SK-N-SH treated with all-trans-retinoic acid at 6 μM for 48 hours (cell line): ENCODE results near the gene FHDC1.

Source experiments
- ATAC-seq: fragments of 200-7000 bp; cut with Tn5 transposase; 3 replicates; pipeline ENCODE4 v1.9.1; 2020; ENCODE audit warnings: mild to moderate bottlenecking, moderate library complexity
- ARNTL ChIP-seq: fragments of 450-650 bp; formaldehyde crosslinking; IDR thresholded peaks from 2 replicates; pipeline ENCODE4 v1.5.0; 2020; ENCODE audit warnings: low read depth, mild to moderate bottlenecking, moderate library complexity, borderline replicate concordance
- CREB5 ChIP-seq: fragments of 250-450 bp; sonication (Bioruptor Pico); IDR thresholded peaks from 2 replicates; pipeline ENCODE4 v1.5.1; 2020; ENCODE audit warnings: low read depth, mild to moderate bottlenecking, moderate library complexity
- CSDC2 ChIP-seq: fragments of 250-450 bp; sonication (Bioruptor Pico); IDR thresholded peaks from 2 replicates; pipeline ENCODE4 v1.5.0; 2020; ENCODE audit warnings: mild to moderate bottlenecking, moderate library complexity
- CSRNP3 ChIP-seq: fragments of 250-450 bp; sonication (Bioruptor Pico); IDR thresholded peaks from 2 replicates; pipeline ENCODE4 v1.5.1; 2021; ENCODE audit warnings: mild to moderate bottlenecking, moderate library complexity
- ESRRG ChIP-seq: fragments of 250-450 bp; sonication (Bioruptor Pico); IDR thresholded peaks from 2 replicates; pipeline ENCODE4 v1.6.1; 2021; ENCODE audit warnings: mild to moderate bottlenecking
- ISL1 ChIP-seq: fragments of 250-450 bp; sonication (Bioruptor Pico); IDR thresholded peaks from 2 replicates; pipeline ENCODE4 v2.1.2; 2022; ENCODE audit warnings: mild to moderate bottlenecking, moderate library complexity
- OSR1 ChIP-seq: fragments of 250-450 bp; sonication (Bioruptor Pico); IDR thresholded peaks from 2 replicates; pipeline ENCODE4 v1.8.0; 2022; ENCODE audit warnings: moderate library complexity, mild to moderate bottlenecking, inconsistent platforms
- PATZ1 ChIP-seq: fragments of 250-450 bp; sonication (Bioruptor Pico); IDR thresholded peaks from 2 replicates; pipeline ENCODE4 v1.8.0; 2020; ENCODE audit warnings: mild to moderate bottlenecking, moderate library complexity, borderline replicate concordance
- POU6F1 ChIP-seq: fragments of 250-450 bp; sonication (Bioruptor Pico); IDR thresholded peaks from 2 replicates; pipeline ENCODE4 v1.8.0; 2021; ENCODE audit warnings: low read depth, mild to moderate bottlenecking, moderate library complexity, borderline replicate concordance
- PPARA ChIP-seq: fragments of 250-450 bp; sonication (Bioruptor Pico); IDR thresholded peaks from 2 replicates; pipeline ENCODE4 v1.5.0; 2020; ENCODE audit warnings: mild to moderate bottlenecking, borderline replicate concordance
- RARB ChIP-seq: fragments of 250-450 bp; sonication (Bioruptor Pico); IDR thresholded peaks from 2 replicates; pipeline ENCODE4 v1.8.0; 2021; ENCODE audit warnings: mild to moderate bottlenecking, moderate library complexity
- SNAI2 ChIP-seq: fragments of 250-450 bp; sonication (Bioruptor Pico); IDR thresholded peaks from 2 replicates; pipeline ENCODE4 v1.5.0; 2020; ENCODE audit warnings: mild to moderate bottlenecking, moderate library complexity
- TCF4 ChIP-seq: fragments of 250-450 bp; sonication (Bioruptor Pico); IDR thresholded peaks from 2 replicates; pipeline ENCODE4 v1.8.0; 2021; ENCODE audit warnings: mild to moderate bottlenecking, moderate library complexity, borderline replicate concordance
- TOX ChIP-seq: fragments of 250-450 bp; sonication (Bioruptor Pico); IDR thresholded peaks from 2 replicates; pipeline ENCODE4 v1.8.0; 2021; ENCODE audit warnings: mild to moderate bottlenecking, moderate library complexity, borderline replicate concordance
- TSHZ2 ChIP-seq: fragments of 250-450 bp; sonication (Bioruptor Pico); IDR thresholded peaks from 2 replicates; pipeline ENCODE4 v1.5.0; 2020; ENCODE audit warnings: mild to moderate bottlenecking, moderate library complexity
- ZC3H10 ChIP-seq: fragments of 250-450 bp; sonication (Bioruptor Pico); IDR thresholded peaks from 2 replicates; pipeline ENCODE4 v1.5.1; 2021; ENCODE audit warnings: mild to moderate bottlenecking, moderate library complexity
- ZFP3 ChIP-seq: fragments of 250-450 bp; sonication (Bioruptor Pico); IDR thresholded peaks from 2 replicates; pipeline ENCODE4 v1.5.0; 2020; ENCODE audit warnings: mild to moderate bottlenecking, moderate library complexity
- ZFP30 ChIP-seq: fragments of 450-650 bp; formaldehyde crosslinking; IDR thresholded peaks from 2 replicates; pipeline ENCODE4 v1.5.0; 2022; ENCODE audit warnings: mild to moderate bottlenecking, moderate library complexity
- ZNF565 ChIP-seq: fragments of 450-650 bp; formaldehyde crosslinking; conservative IDR thresholded peaks from 2 replicates; pipeline ENCODE4 v1.5.0; 2020; ENCODE audit warnings: low read depth, mild to moderate bottlenecking, moderate library complexity
- ZNF70 ChIP-seq: fragments of 450-650 bp; formaldehyde crosslinking; IDR thresholded peaks from 2 replicates; pipeline ENCODE4 v1.5.0; 2020; ENCODE audit warnings: mild to moderate bottlenecking, moderate library complexity
- ZNF8 ChIP-seq: fragments of 450-650 bp; formaldehyde crosslinking; IDR thresholded peaks from 2 replicates; pipeline ENCODE4 v1.5.0; 2020; ENCODE audit warnings: mild to moderate bottlenecking, moderate library complexity

Gene FHDC1

GRCh38 chr4:153000076-153000420, 63.9 kb downstream of the FHDC1 start:
- no peak for TF ChIP-seq ZNF565 (CRISPR knock-in tag)
- no peak for TF ChIP-seq CREB5 (CRISPR knock-in tag)
- no peak for TF ChIP-seq PATZ1 (CRISPR knock-in tag)
- no peak for TF ChIP-seq SNAI2
- TF ChIP-seq CSDC2 (CRISPR knock-in tag) = no peak
- no peak for TF ChIP-seq ZFP3
- TF ChIP-seq POU6F1 (CRISPR knock-in tag) = no peak
- TF ChIP-seq ZNF8 (CRISPR knock-in tag) = no peak
- no peak for TF ChIP-seq TSHZ2 (CRISPR knock-in tag)
- TF ChIP-seq RARB (CRISPR knock-in tag) = no peak
- TF ChIP-seq ZNF70 (CRISPR knock-in tag) = no peak
- TF ChIP-seq TOX (CRISPR knock-in tag) = no peak
- no peak for TF ChIP-seq CSRNP3 (CRISPR knock-in tag)
- TF ChIP-seq ARNTL (CRISPR knock-in tag) = no peak
- TF ChIP-seq PPARA = no peak
- TF ChIP-seq ZFP30 (CRISPR knock-in tag) = no peak
- no peak for TF ChIP-seq ISL1 (CRISPR knock-in tag)
- no peak for TF ChIP-seq OSR1 (CRISPR knock-in tag)
- no peak for TF ChIP-seq ESRRG
- no peak for ATAC-seq

- ATAC-seq = no peak
- no peak for TF ChIP-seq SNAI2
- TF ChIP-seq OSR1 (CRISPR knock-in tag) = no peak
- no peak for TF ChIP-seq ZFP30 (CRISPR knock-in tag)
- no peak for TF ChIP-seq ZFP3
- TF ChIP-seq CREB5 (CRISPR knock-in tag) = no peak
- TF ChIP-seq ZNF70 (CRISPR knock-in tag) = no peak
- TF ChIP-seq ARNTL (CRISPR knock-in tag) = no peak
- TF ChIP-seq ZNF8 (CRISPR knock-in tag) = no peak
Observed at GRCh38 chr4:153001626-153002025, 65.5 kb downstream of the FHDC1 start.

GRCh38 chr4:153002110-153002509, 66.0 kb downstream of the FHDC1 start:
- ATAC-seq = no peak
- TF ChIP-seq ZC3H10 (CRISPR knock-in tag) (no peak), CSRNP3 (CRISPR knock-in tag) (no peak), TCF4 (CRISPR knock-in tag) (no peak), ZFP3 (no peak), SNAI2 (no peak), PATZ1 (CRISPR knock-in tag) (no peak), ESRRG (no peak), PPARA (no peak), ZNF70 (CRISPR knock-in tag) (no peak), RARB (CRISPR knock-in tag) (no peak), ZNF8 (CRISPR knock-in tag) (no peak), ZNF565 (CRISPR knock-in tag) (no peak), CSDC2 (CRISPR knock-in tag) (no peak), ZFP30 (CRISPR knock-in tag) (no peak)
